Activated CD8-positive, alpha-beta T cell treated with anti-CD3 and anti-CD28 coated beads, Interleukin-2, amount 10 ng/mL, durations not matched to agents 7 days and 5 days (primary cell): ENCODE results near the gene DCLRE1A. TPM values are rescaled to one million over a fixed set of nuclear protein-coding genes. Genes with fewer than 3 reads are reported as not detected.

Experiments used
- ATAC-seq: fragments of 150-1000 bp; cut with Tn5 transposase; one replicate; pipeline ENCODE4 v1.10.0; 2021; ENCODE audit warnings: moderate library complexity
- CTCF ChIA-PET: fragments of 350-600 bp; sonication (Branson Sonifier 250); formaldehyde crosslinking; loops from one replicate; lab custom pipeline; 2021; ENCODE audit warnings: antibody characterized with exemption; lab: Charles Lee
- POLR2A ChIA-PET: fragments of 350-600 bp; sonication (Branson Sonifier 250); formaldehyde crosslinking; loops from one replicate; lab custom pipeline; 2021; ENCODE audit warnings: antibody characterized with exemption; lab: Charles Lee
- DNase-seq: peaks from one replicate; pipeline ENCODE4 v3.0.0-alpha.2; 2020
- H3K27ac Mint-ChIP-seq: one replicate; pipeline ENCODE4 v1.8.0; 2021; ENCODE audit warnings: mild to moderate bottlenecking, mixed read lengths
- H3K27me3 Mint-ChIP-seq: one replicate; pipeline ENCODE4 v1.8.0; 2021; ENCODE audit warnings: low read depth, mixed read lengths
- H3K36me3 Mint-ChIP-seq: one replicate; pipeline ENCODE4 v1.8.0; 2021; ENCODE audit warnings: low read depth, mixed read lengths
- H3K4me1 Mint-ChIP-seq: one replicate; pipeline ENCODE4 v1.8.0; 2021; ENCODE audit warnings: low read depth, mixed read lengths
- H3K4me3 Mint-ChIP-seq: one replicate; pipeline ENCODE4 v1.8.0; 2021; ENCODE audit warnings: mild to moderate bottlenecking, mixed read lengths
- H3K9me3 Mint-ChIP-seq: one replicate; pipeline ENCODE4 v1.8.0; 2022; ENCODE audit warnings: mixed read lengths; ENCODE audit not compliant: insufficient read depth
- total RNA-seq, 2 experiments: library from RNA; stranded (reverse); gene quantifications; one replicate each; pipeline ENCODE4 v1.2.3, GENCODE V29; 2021

Gene DCLRE1A
- 10 to 100 TPM; 13.0 to 13.3 TPM for total RNA-seq

GRCh38 chr10:113854013-113854760 is at the start of gene DCLRE1A, which contains the start of gene NHLRC2:
TSS of gene DCLRE1A (minus strand) at chr10:113854082. CDS start at chr10:113853182, 900 bp downstream.
TSS of gene NHLRC2 (plus strand) at chr10:113854661. CDS start at chr10:113854873, 212 bp downstream.
- DNase-seq (peak; percentile 71), ATAC-seq (peak; percentile 61)
- ChIA-PET POLR2A (interaction anchor here (1.1 kb wide), 1 partner anchor 969 kb away, joined by 3 read pairs; no protein-coding TSS in a partner anchor), CTCF (interaction anchor here (1.2 kb wide), 1 partner anchor 23 kb away, joined by 3 read pairs; no protein-coding TSS in a partner anchor)
- Mint-ChIP-seq H3K4me1 (peaks cover 51% of the 10 kb centered on the region), H3K9me3 (no peaks in the 10 kb centered on the region), H3K27ac (peak within 1 kb of the TSS; percentile 97), H3K36me3 (peaks cover 33% of the 10 kb centered on the region), H3K27me3 (no peaks in the 10 kb centered on the region), H3K4me3 (peak within 1 kb of the TSS; percentile 85)

GRCh38 chr10:113899952-113900598 is 46.2 kb upstream of the DCLRE1A start:
- Mint-ChIP-seq H3K36me3 (peaks cover 40% of the 10 kb centered on the region), H3K4me1 (no peaks in the 10 kb centered on the region)
- CTCF ChIA-PET = interaction anchor here (0.7 kb wide), 1 partner anchor 66 kb away, joined by 3 read pairs; no protein-coding TSS in a partner anchor

GRCh38 chr10:113897693-113898618 is 44.1 kb upstream of the DCLRE1A start:
- Mint-ChIP-seq H3K36me3 (peaks cover 41% of the 10 kb centered on the region), H3K4me1 (no peaks in the 10 kb centered on the region)

More at GRCh38 chr10:113899952-113900598, 46.2 kb upstream of the DCLRE1A start:
- ATAC-seq (no peak), DNase-seq (no peak)
- POLR2A ChIA-PET = no interaction called here
- no peak overlapping the region for H3K27ac Mint-ChIP-seq
- H3K4me3 Mint-ChIP-seq = no peak overlapping the region
- H3K9me3 Mint-ChIP-seq = no peaks in the 10 kb centered on the region
- H3K27me3 Mint-ChIP-seq = no peaks in the 10 kb centered on the region

GRCh38 chr10:113895018-113895417 is 41.1 kb upstream of the DCLRE1A start:
- peaks cover 34% of the 10 kb centered on the region for H3K36me3 Mint-ChIP-seq
- H3K4me1 Mint-ChIP-seq = peaks cover 6% of the 10 kb centered on the region
- H3K27me3 Mint-ChIP-seq = no peaks in the 10 kb centered on the region
- no peak overlapping the region for H3K4me3 Mint-ChIP-seq
- no peak overlapping the region for H3K27ac Mint-ChIP-seq
- ChIA-PET CTCF (no interaction called here), POLR2A (no interaction called here)
- DNase-seq (no peak), ATAC-seq (no peak)
- no peaks in the 10 kb centered on the region for H3K9me3 Mint-ChIP-seq

More at GRCh38 chr10:113897693-113898618, 44.1 kb upstream of the DCLRE1A start:
- no peak overlapping the region for H3K27ac Mint-ChIP-seq
- ChIA-PET POLR2A (no interaction called here), CTCF (no interaction called here)
- no peaks in the 10 kb centered on the region for H3K9me3 Mint-ChIP-seq
- ATAC-seq = no peak
- H3K27me3 Mint-ChIP-seq = no peaks in the 10 kb centered on the region
- H3K4me3 Mint-ChIP-seq = no peak overlapping the region
- no peak for DNase-seq

GRCh38 chr10:113894581-113894980 is 40.7 kb upstream of the DCLRE1A start:
- DNase-seq (no peak), ATAC-seq (no peak)
- H3K4me1 Mint-ChIP-seq = peaks cover 6% of the 10 kb centered on the region
- peaks cover 34% of the 10 kb centered on the region for H3K36me3 Mint-ChIP-seq
- CTCF ChIA-PET = no interaction called here
- POLR2A ChIA-PET = no interaction called here
- no peaks in the 10 kb centered on the region for H3K9me3 Mint-ChIP-seq
- no peak overlapping the region for H3K27ac Mint-ChIP-seq
- H3K27me3 Mint-ChIP-seq = no peaks in the 10 kb centered on the region
- no peak overlapping the region for H3K4me3 Mint-ChIP-seq

- Mint-ChIP-seq H3K4me1 (peaks cover 6% of the 10 kb centered on the region), H3K9me3 (no peaks in the 10 kb centered on the region), H3K27ac (no peak overlapping the region), H3K4me3 (no peak overlapping the region), H3K27me3 (no peaks in the 10 kb centered on the region), H3K36me3 (peaks cover 28% of the 10 kb centered on the region)
- DNase-seq = no peak
- CTCF ChIA-PET = interaction anchor here (1.1 kb wide), 1 partner anchor 209 kb away, joined by 4 read pairs; no protein-coding TSS in a partner anchor
- POLR2A ChIA-PET = no interaction called here
- ATAC-seq = no peak
Observed at GRCh38 chr10:113893570-113893969, 39.7 kb upstream of the DCLRE1A start.

- Mint-ChIP-seq H3K9me3 (no peaks in the 10 kb centered on the region), H3K4me3 (no peak overlapping the region), H3K4me1 (peaks cover 6% of the 10 kb centered on the region), H3K36me3 (peaks cover 32% of the 10 kb centered on the region), H3K27me3 (no peaks in the 10 kb centered on the region), H3K27ac (no peak overlapping the region)
- POLR2A ChIA-PET = no interaction called here
- DNase-seq (no peak), ATAC-seq (no peak)
- CTCF ChIA-PET = no interaction called here
Observed at GRCh38 chr10:113891476-113891875, 37.6 kb upstream of the DCLRE1A start.

- H3K36me3 Mint-ChIP-seq = peaks cover 38% of the 10 kb centered on the region
- H3K4me3 Mint-ChIP-seq = no peak overlapping the region
- no peak overlapping the region for H3K27ac Mint-ChIP-seq
- H3K4me1 Mint-ChIP-seq = peaks cover 6% of the 10 kb centered on the region
- no peak for ATAC-seq
- no peaks in the 10 kb centered on the region for H3K27me3 Mint-ChIP-seq
- no peak for DNase-seq
- CTCF ChIA-PET = no interaction called here
- POLR2A ChIA-PET = no interaction called here
- no peaks in the 10 kb centered on the region for H3K9me3 Mint-ChIP-seq
Observed at GRCh38 chr10:113890769-113891168, 36.9 kb upstream of the DCLRE1A start.

- ChIA-PET CTCF (no interaction called here), POLR2A (no interaction called here)
- H3K4me3 Mint-ChIP-seq = no peak overlapping the region
- no peaks in the 10 kb centered on the region for H3K9me3 Mint-ChIP-seq
- peaks cover 34% of the 10 kb centered on the region for H3K36me3 Mint-ChIP-seq
- ATAC-seq (no peak), DNase-seq (no peak)
- no peak overlapping the region for H3K27ac Mint-ChIP-seq
- no peaks in the 10 kb centered on the region for H3K27me3 Mint-ChIP-seq
- peaks cover 6% of the 10 kb centered on the region for H3K4me1 Mint-ChIP-seq
Observed at GRCh38 chr10:113889911-113890310, 36.0 kb upstream of the DCLRE1A start.

GRCh38 chr10:113882240-113882639 is 28.4 kb upstream of the DCLRE1A start:
- ATAC-seq (no peak), DNase-seq (no peak)
- Mint-ChIP-seq H3K4me1 (peaks cover 14% of the 10 kb centered on the region), H3K27ac (no peak overlapping the region), H3K4me3 (no peak overlapping the region), H3K36me3 (peaks cover 52% of the 10 kb centered on the region), H3K9me3 (no peaks in the 10 kb centered on the region), H3K27me3 (no peaks in the 10 kb centered on the region)
- POLR2A ChIA-PET = no interaction called here
- CTCF ChIA-PET = no interaction called here

- ATAC-seq (no peak), DNase-seq (no peak)
- H3K4me3 Mint-ChIP-seq = no peak overlapping the region
- no peaks in the 10 kb centered on the region for H3K27me3 Mint-ChIP-seq
- no peak overlapping the region for H3K27ac Mint-ChIP-seq
- CTCF ChIA-PET = no interaction called here
- H3K4me1 Mint-ChIP-seq = peaks cover 14% of the 10 kb centered on the region
- POLR2A ChIA-PET = no interaction called here
- H3K36me3 Mint-ChIP-seq = peaks cover 37% of the 10 kb centered on the region
- H3K9me3 Mint-ChIP-seq = no peaks in the 10 kb centered on the region
Observed at GRCh38 chr10:113880236-113880635, 26.4 kb upstream of the DCLRE1A start.
